SK-N-SH treated with all-trans-retinoic acid at 6 μM for 48 hours (cell line): ENCODE measurements around the gene INCENP.
"Not testable (repeated sequence)": the region's sequence is repeated elsewhere in the genome, so short reads cannot be mapped to it uniquely, and the experiment has no call there.

ENCODE experiments used
- ATAC-seq: fragments of 200-7000 bp; cut with Tn5 transposase; 3 replicates; pipeline ENCODE4 v1.9.1; 2020; ENCODE audit warnings: mild to moderate bottlenecking, moderate library complexity
- BACH2 ChIP-seq: fragments of 250-450 bp; sonication (Bioruptor Pico); IDR thresholded peaks from 2 replicates; pipeline ENCODE4 v1.9.0; 2021; ENCODE audit warnings: mild to moderate bottlenecking, borderline replicate concordance
- CREB5 ChIP-seq: fragments of 250-450 bp; sonication (Bioruptor Pico); IDR thresholded peaks from 2 replicates; pipeline ENCODE4 v1.5.1; 2020; ENCODE audit warnings: low read depth, mild to moderate bottlenecking, moderate library complexity
- SNAI2 ChIP-seq: fragments of 250-450 bp; sonication (Bioruptor Pico); IDR thresholded peaks from 2 replicates; pipeline ENCODE4 v1.5.0; 2020; ENCODE audit warnings: mild to moderate bottlenecking, moderate library complexity
- TCF4 ChIP-seq: fragments of 250-450 bp; sonication (Bioruptor Pico); IDR thresholded peaks from 2 replicates; pipeline ENCODE4 v1.8.0; 2021; ENCODE audit warnings: mild to moderate bottlenecking, moderate library complexity, borderline replicate concordance
- TOX ChIP-seq: fragments of 250-450 bp; sonication (Bioruptor Pico); IDR thresholded peaks from 2 replicates; pipeline ENCODE4 v1.8.0; 2021; ENCODE audit warnings: mild to moderate bottlenecking, moderate library complexity, borderline replicate concordance
- ZC3H10 ChIP-seq: fragments of 250-450 bp; sonication (Bioruptor Pico); IDR thresholded peaks from 2 replicates; pipeline ENCODE4 v1.5.1; 2021; ENCODE audit warnings: mild to moderate bottlenecking, moderate library complexity
- ZNF70 ChIP-seq: fragments of 450-650 bp; formaldehyde crosslinking; IDR thresholded peaks from 2 replicates; pipeline ENCODE4 v1.5.0; 2020; ENCODE audit warnings: mild to moderate bottlenecking, moderate library complexity
- ZNF8 ChIP-seq: fragments of 450-650 bp; formaldehyde crosslinking; IDR thresholded peaks from 2 replicates; pipeline ENCODE4 v1.5.0; 2020; ENCODE audit warnings: mild to moderate bottlenecking, moderate library complexity
- TF ChIP-seq, protein P1 (sequence below): fragments of 250-450 bp; sonication (Bioruptor Pico); IDR thresholded peaks from 2 replicates; pipeline ENCODE4 v1.5.0; 2020; ENCODE audit warnings: mild to moderate bottlenecking, moderate library complexity

INCENP gene

DNA sequence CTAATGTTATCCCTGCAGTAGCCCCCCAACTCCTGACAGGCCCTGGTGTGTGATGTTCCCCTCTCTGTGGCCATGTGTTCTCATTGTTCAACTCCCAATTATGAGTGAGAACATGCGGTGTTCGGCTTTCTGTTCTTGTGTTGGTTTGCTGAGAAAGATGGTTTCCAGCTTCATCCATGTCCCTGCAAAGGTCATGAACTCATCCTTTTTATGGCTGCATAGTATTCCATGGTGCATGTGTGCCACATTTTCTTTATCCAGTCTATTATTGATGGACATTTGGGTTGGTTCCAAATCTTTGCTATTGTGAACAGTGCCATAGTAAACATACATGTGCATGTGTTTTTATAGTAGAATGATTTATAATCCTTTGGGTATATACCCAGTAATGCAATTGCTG, 73.6 kb downstream of the INCENP start:
- ATAC-seq = not testable (repeated sequence)

GRCh38 chr11:62201376-62201775, 77.6 kb downstream of the INCENP start:
- TF ChIP-seq BACH2 (no peak), TCF4 (CRISPR knock-in tag) (no peak), SNAI2 (CRISPR knock-in tag) (no peak), CREB5 (CRISPR knock-in tag) (no peak), ZNF70 (no peak), TOX (CRISPR knock-in tag) (no peak), ZNF8 (CRISPR knock-in tag) (no peak), ZC3H10 (CRISPR knock-in tag) (no peak)
- TF ChIP-seq, protein P1, sequence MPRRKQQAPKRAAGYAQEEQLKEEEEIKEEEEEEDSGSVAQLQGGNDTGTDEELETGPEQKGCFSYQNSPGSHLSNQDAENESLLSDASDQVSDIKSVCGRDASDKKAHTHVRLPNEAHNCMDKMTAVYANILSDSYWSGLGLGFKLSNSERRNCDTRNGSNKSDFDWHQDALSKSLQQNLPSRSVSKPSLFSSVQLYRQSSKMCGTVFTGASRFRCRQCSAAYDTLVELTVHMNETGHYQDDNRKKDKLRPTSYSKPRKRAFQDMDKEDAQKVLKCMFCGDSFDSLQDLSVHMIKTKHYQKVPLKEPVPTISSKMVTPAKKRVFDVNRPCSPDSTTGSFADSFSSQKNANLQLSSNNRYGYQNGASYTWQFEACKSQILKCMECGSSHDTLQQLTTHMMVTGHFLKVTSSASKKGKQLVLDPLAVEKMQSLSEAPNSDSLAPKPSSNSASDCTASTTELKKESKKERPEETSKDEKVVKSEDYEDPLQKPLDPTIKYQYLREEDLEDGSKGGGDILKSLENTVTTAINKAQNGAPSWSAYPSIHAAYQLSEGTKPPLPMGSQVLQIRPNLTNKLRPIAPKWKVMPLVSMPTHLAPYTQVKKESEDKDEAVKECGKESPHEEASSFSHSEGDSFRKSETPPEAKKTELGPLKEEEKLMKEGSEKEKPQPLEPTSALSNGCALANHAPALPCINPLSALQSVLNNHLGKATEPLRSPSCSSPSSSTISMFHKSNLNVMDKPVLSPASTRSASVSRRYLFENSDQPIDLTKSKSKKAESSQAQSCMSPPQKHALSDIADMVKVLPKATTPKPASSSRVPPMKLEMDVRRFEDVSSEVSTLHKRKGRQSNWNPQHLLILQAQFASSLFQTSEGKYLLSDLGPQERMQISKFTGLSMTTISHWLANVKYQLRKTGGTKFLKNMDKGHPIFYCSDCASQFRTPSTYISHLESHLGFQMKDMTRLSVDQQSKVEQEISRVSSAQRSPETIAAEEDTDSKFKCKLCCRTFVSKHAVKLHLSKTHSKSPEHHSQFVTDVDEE (CRISPR knock-in tag) = no peak
- no peak for ATAC-seq
